Measurements from ENCODE around the gene NTN1. TPM values are rescaled to one million over a fixed set of nuclear protein-coding genes. Genes with fewer than 3 reads are reported as not detected.

Gene NTN1
- total and polyA plus RNA-seq, 12 donors: 3.0 to 38.7 (median 15.8) TPM

- Histone ChIP-seq H3K36me3 (no peaks in the 10 kb centered on the region), H3K27ac (no peak overlapping the region), H3K27me3 (peaks cover 0 to 24% (median 0%) of the 10 kb centered on the region in 7 donors), H3K4me1 (peaks cover 0 to 4% (median 0%) of the 10 kb centered on the region in 9 donors), H3K4me3 (no peak overlapping the region), H3K9me3 (no peaks in the 10 kb centered on the region)
- 86 to 87% methylated on average over 9 of the region's 9 CpGs for WGBS, 2 donors
- ATAC-seq (no peak), DNase-seq (no peak)
- intact Hi-C loops (cut with DNase I): no loop called here
- TF ChIP-seq CTCF (IDR thresholded peaks at IDR 0.05): no peak
Measured at GRCh38 chr17:9087921-9088320, 66.6 kb downstream of the NTN1 start.

DNA sequence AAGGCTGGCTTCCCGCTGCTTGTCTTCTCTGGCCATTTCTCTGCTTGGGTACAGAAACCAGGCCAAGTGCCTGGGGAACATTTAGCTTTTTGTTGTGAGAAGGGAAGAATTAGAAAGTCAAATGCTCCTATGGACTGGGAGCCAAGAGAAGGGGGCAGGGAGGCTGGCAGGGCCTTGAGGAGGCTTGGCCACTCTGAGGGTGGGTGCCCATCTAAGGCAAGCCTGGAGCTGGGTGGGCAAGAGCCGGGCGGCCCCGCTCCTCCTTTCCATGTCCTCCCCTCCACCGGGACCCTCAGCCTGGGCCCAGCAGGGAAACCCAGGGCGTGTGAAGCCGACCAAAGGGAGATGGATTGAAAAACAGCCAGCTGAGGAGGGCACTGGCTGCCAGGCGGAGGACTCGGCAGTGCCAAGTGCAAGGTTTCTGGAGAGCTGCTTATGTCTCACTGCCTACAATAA, 69.4 kb downstream of the NTN1 start:
- Histone ChIP-seq H3K4me3 (no peak overlapping the region), H3K9me3 (no peaks in the 10 kb centered on the region), H3K27me3 (peaks cover 0 to 19% (median 0%) of the 10 kb centered on the region in 7 donors), H3K36me3 (no peaks in the 10 kb centered on the region), H3K27ac (no peak overlapping the region), H3K4me1 (peaks cover 0 to 4% (median 0%) of the 10 kb centered on the region in 9 donors)
- ATAC-seq (peak in 5 of 8 donors; percentile 23 to 68 (median 41)), DNase-seq (peak in 1 of 2 donors; percentile 27)
- 62 to 74% methylated on average over 9 of the region's 9 CpGs for WGBS, 2 donors
- TF ChIP-seq CTCF (IDR thresholded peaks at IDR 0.05): no peak
- intact Hi-C loops (cut with DNase I): no loop called here

DNA sequence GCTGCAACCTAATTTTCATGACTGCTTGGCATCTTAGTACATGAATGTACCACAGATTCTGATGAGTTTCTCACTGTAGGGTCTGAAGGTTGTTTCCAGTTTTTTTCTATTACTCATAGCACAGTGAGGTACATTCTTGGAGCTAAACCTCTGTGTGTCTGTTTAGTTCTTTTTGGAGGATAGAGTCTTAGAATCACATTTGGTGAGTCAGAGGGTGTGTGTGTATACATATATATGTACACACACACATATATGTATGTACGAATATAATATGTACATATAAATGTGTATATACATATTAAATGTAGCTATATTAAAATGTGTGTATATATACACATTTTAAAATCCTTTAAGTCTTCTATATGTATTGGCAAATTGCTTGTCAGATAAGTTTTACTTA, 72.9 kb downstream of the NTN1 start:
- no peak for ATAC-seq
- intact Hi-C loops (cut with DNase I): no loop called here
- Histone ChIP-seq H3K4me1 (peaks cover 0 to 4% (median 0%) of the 10 kb centered on the region in 9 donors), H3K27me3 (peaks cover 0 to 4% (median 0%) of the 10 kb centered on the region in 7 donors), H3K9me3 (peaks cover 0 to 7% (median 0%) of the 10 kb centered on the region in 11 donors), H3K27ac (no peak overlapping the region), H3K4me3 (no peak overlapping the region), H3K36me3 (no peaks in the 10 kb centered on the region)
- no peak for DNase-seq
- WGBS, 2 donors: 91 to 98% methylated on average over 1 of the region's 1 CpG
- no peak for TF ChIP-seq CTCF (IDR thresholded peaks at IDR 0.05)

- ATAC-seq: no peak
Measured at GRCh38 chr17:9095390-9095789, 74.1 kb downstream of the NTN1 start.

More at GRCh38 chr17:9095390-9095789, 74.1 kb downstream of the NTN1 start:
- no peak overlapping the region for H3K4me3 ChIP-seq
- H3K9me3 ChIP-seq: peaks cover 0 to 7% (median 0%) of the 10 kb centered on the region in 11 donors
- peaks cover 0 to 4% (median 0%) of the 10 kb centered on the region in 9 donors for H3K4me1 ChIP-seq
- intact Hi-C loops (cut with DNase I): no loop called here
- no peaks in the 10 kb centered on the region for H3K36me3 ChIP-seq
- no peak overlapping the region for H3K27ac ChIP-seq
- WGBS, 2 donors: 70 to 74% methylated on average over 2 of the region's 2 CpGs
- TF ChIP-seq CTCF (IDR thresholded peaks at IDR 0.05): no peak
- peaks cover 0 to 6% (median 0%) of the 10 kb centered on the region in 7 donors for H3K27me3 ChIP-seq
- no peak for DNase-seq

All from heart right ventricle (tissue), 16 donors.